Body of pancreas (tissue), 4 donors: Measurements from ENCODE around the gene VKORC1L1.

ENCODE experiments used
- CTCF ChIP-seq, 7 experiments: fragments of 450-650 bp in 4 of 7; fragments of 200-600 bp in 3 of 7; sonication (generic) in 3 of 7; IDR thresholded peaks; one replicate each; pipeline ENCODE4 v1.5.1; 2016 to 2019; ENCODE audit warnings: antibody characterized with exemption in 7 of 7
- POLR2A ChIP-seq, 3 donors: fragments of 450-650 bp; IDR thresholded peaks; one replicate each; pipeline ENCODE4 v1.6.1; 2016; ENCODE audit warnings: antibody characterized with exemption in 3 of 3, mild to moderate bottlenecking in 2 of 3

GRCh38 chr7:65907501-65908198 is 34.8 kb downstream of the VKORC1L1 start:
- TF ChIP-seq POLR2A (IDR thresholded peaks at IDR 0.05), result no peak
- TF ChIP-seq CTCF (IDR thresholded peaks at IDR 0.05), result no peak
